GM04504 (cell line): ENCODE data around the gene ANKMY1.

Experiments
- DNase-seq: peaks from one replicate; pipeline ENCODE4 v3.0.0-alpha.2; 2012; ENCODE audit warnings: low read depth

Gene ANKMY1

DNA sequence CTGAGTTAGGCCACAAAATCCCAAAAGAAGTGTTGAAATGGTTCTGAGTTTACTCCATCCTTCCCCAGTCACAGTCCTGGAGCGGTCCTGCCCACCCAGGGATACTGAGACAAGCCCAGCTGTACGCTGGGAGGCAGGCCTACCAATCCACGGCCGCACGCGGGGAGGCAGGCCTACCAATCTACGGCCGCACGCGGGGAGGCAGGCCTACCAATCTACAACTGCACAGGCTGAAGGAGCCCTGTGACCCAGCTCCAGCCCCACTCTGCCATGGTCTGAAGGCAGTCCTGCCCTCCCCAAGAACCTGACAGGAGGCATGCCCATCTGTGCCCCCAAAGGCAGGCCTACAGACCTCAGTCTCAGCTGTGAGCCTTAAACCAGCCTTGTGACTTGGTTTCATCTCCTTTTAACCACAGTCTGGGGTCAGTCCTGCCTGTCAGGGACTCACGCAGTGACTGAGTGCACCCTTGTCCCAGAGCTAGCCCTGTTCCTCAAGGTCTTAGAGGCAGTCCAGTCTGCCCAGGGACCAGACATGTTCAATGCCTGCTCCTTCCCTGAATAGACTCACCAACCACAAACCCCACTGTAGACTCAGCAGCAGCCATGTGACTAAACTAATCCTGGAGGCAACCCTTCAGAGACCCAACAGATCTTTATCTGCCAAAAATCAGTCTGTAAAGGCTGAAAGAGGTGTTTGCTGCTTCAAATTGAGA, 85.6 kb downstream of the ANKMY1 start:
- DNase-seq = no peak

DNA sequence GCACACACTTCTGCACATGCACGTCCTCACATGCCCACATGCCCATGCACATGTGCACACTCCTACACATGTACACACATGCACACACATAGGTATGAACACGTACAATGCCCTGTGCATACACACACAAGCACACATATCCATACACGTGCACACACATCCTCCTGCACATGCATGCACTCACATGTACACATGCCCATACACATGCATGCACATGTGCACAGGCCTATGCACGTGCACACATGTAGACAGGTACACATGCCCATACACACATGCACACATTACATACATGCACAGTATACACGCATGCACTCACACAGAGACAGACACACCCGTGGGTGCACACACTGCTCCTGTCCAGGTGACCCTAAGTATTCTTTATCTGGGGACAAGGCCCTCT, 88.0 kb downstream of the ANKMY1 start:
- DNase-seq = no peak

DNA sequence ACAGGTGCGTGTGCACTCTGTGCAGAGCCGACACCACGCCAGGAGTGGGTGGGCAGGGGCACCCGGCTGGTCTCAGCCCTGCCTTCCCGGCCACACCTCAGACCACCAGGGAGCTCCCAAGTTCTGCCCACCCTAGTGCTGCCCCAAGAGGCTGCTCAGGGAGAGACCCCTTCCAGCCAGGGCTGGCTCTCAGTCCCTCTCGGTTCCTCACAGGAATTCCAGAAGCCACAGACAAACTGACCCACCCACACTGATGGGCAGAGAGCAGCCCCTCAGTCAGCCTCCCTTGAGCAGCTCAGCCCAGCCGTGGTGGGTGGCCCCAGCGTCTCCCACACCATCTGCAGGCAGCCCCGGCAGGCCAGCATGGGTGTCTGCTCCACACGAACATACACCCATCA, 88.5 kb downstream of the ANKMY1 start:
- no peak for DNase-seq

DNA sequence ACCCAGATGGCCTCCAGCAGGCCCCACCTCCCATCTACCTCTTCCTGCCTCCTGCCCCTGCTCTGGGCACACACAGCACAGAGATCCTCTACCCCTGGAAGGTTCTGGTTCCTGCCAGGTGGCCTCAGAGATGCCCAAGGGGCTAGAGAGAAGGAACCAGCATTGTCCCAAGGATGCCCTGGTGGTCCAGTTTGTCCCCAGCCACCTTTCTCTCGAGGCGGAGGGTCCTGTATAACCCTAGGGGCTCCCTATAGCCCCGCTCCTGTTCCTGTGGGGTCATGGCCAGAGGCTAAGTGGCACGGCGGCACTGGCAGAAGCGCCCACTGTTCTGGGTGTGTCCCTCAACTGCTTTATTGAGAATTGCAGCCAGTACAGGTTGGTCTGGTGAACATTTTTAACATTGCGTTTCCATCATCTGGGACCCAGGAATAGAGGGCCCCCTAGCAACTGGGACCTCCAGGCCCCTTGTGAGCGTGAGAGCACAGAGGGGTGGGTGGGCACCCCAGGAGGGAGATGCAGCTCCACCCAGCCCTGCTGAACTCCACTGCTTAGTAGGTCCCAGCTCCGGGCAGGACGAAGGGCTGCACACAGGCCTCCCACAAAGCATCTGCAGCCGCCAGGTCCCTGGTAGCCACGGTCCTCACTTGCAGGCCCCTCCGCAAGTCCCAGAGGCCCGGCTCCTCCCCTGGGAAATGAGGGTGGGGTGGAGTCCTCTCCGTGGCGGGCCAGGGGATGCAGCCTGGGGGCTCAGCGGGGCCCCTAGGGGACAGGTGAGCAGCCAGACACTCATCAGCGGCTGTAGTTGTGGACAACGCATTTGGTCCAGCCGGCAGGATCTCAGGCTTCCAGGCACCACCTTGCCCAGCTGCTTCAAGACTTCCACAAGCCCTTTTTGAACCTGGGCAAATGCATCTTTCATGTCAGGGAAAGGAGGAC, 89.2 kb downstream of the ANKMY1 start:
- no peak for DNase-seq

DNA sequence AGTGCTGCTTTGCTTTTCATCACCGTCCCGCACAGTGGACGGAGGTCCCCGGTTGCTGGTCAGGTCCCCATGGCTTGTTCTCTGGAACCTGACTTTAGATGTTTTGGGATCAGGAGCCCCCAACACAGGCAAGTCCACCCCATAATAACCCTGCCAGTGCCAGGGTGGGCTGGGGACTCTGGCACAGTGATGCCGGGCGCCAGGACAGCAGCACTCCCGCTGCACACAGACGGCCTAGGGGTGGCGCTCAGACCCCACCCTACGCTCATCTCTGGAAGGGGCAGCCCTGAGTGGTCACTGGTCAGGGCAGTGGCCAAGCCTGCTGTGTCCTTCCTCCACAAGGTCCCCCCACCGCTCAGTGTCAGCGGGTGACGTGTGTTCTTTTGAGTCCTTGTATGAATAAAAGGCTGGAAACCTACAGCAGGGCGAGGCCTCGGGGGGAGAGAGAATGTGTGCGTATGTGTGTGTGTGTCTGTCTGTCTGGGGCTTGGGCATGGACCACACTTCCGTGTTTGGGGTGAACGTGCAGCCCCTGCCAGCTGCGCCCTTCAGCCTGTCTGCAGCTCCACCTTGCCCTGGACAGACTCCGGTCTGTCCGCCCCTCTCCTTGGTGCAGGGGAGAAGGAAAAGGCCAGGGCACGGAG, 90.0 kb downstream of the ANKMY1 start:
- DNase-seq = no peak

DNA sequence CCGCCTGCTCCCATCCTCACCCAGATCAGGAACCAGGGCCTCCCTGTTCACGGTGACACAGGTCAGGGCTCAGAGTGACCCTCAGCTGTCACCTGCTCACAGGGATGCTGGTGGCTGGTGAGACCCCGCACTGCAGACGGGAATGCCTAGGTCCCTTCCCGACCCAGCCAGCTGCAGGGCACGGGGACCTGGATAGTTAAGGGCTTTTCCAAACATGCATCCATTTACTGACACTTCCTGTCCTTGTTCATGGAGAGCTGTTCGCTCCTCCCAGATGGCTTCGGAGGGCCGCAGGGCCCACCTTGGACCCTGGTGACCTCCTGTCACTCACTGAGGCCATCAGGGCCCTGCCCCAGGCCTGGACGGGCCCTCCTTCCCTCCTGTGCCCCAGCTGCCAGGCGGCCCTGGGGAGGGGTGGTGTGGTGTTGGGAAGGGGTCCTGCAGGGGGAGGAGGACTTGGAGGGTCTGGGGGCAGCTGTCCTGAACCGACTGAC, 90.6 kb downstream of the ANKMY1 start:
- DNase-seq = no peak

DNA sequence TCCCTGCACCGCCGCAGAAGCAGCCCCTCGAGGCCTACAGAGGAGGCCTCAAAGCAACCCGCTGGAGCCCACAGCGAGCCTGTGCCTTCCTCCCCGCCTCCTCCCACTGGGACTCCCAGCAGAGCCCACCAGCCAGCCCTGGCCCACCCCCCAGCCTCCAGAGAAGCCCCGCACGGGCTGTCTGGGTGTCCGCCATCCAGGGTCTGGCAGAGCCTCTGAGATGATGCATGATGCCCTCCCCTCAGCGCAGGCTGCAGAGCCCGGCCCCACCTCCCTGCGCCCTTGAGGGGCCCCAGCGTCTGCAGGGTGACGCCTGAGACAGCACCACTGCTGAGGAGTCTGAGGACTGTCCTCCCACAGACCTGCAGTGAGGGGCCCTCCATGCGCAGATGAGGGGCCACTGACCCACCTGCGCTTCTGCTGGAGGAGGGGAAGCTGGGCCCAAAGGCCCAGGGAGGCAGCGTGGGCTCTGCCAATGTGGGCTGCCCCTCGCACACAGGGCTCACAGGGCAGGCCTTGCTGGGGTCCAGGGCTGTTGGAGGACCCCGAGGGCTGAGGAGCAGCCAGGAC, 91.1 kb downstream of the ANKMY1 start:
- no peak for DNase-seq

DNA sequence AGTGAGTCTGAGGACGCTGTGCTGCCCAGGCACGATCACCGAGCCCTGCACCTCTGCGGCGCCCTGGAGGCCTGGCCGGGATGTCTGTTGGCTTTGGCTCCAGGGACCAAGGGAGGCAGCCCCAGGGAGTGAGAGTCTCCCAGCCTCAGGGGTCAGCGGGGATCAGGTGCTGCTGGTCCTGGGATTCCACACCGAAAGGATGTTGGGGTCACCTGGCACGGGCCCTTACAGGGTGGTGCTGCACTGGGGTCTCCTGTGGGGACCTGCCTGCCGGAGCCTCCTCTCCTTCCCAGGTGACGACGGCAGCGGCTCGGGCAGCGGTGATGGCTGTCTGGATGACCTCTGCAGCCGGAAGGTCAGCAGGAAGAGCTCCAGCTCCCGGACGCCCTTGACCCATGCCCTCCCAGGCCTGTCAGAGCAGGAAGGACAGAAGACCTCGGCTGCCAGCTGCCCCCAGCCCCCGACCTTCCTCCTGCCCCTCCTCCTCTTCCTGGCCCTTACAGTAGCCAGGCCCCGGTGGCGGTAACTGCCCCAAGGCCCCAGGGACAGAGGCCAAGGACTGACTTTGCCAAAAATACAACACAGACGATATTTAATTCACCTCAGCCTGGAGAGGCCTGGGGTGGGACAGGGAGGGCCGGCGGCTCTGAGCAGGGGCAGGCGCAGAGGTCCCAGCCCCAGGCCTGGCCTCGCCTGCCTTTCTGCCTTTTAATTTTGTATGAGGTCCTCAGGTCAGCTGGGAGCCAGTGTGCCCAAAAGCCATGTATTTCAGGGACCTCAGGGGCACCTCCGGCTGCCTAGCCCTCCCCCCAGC, 91.8 kb downstream of the ANKMY1 start:
- DNase-seq = no peak

DNA sequence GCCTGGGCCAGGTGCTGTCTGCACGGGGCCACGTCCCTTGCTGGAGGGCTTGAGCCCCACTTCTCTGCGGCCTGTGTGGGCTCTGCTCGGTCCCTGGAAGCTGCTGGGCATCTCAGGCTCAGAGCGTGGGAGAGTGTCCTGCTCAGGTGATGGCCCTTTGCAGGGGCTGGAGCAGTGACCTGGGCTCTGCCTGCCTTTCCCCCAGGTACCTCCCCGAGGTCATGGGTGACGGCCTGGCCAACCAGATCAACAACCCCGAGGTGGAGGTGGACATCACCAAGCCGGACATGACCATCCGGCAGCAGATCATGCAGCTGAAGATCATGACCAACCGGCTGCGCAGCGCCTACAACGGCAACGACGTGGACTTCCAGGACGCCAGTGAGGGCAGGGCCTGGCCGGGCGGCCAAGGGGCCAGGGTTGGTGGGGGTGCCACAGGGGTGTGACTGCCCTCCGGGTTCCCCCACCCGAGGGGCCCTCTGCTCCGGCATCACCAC, 92.5 kb downstream of the ANKMY1 start:
- DNase-seq = no peak

DNA sequence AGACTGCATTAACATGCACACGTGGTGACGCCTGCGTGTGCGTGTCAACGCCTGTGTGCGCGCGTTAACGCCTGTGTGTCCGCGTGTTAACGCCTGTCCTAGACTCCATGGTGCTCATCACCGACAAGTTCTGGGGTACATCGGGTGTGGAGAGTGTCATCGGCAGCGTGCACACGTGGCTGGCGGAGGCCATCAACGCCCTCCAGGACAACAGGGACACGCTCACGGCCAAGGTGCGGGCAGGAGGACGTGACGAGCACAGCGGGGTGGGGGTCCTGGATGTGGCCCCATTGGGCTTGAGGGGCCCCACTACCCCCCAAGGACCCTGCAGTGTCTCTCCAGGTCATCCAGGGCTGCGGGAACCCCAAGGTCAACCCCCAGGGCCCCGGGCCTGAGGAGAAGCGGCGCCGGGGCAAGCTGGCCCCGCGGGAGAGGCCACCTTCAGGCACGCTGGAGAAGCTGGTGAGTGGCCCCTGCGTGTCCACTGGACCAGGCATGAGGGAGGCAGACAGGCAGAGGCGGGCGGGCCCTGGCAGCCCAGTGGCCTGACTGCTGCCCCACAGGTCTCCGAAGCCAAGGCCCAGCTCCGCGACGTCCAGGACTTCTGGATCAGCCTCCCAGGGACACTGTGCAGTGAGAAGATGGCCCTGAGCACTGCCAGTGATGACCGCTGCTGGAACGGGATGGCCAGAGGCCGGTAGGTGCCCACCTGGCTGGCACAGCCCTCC, 93.1 kb downstream of the ANKMY1 start:
- no peak for DNase-seq

DNA sequence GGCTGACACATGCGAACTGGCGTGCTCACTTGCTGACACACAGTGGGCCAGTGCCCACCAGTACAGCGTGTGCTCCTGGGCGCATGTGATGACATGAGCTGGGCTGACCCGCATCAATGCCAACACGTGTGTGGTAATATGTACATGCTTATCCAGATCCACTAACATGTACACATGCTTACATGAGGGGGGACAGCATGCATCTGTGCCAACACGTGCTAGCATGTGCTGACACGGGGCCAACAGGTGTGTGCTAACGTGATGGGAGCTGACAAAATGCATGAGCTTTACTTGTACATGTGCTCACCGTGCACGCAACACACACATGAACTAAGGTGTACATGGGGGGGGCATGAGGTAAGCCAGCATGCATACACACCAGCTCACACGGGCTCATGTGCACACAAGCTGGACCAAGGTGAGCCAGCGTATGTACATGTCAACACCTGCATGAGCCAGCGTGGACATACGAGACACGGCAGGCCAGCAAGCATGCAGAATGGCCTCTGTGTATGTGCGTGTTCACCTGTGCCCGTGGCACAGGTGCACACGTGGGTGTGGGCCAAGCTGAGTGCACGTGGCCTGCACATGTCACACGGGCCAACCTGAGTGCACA, 93.8 kb downstream of the ANKMY1 start:
- DNase-seq = no peak

DNA sequence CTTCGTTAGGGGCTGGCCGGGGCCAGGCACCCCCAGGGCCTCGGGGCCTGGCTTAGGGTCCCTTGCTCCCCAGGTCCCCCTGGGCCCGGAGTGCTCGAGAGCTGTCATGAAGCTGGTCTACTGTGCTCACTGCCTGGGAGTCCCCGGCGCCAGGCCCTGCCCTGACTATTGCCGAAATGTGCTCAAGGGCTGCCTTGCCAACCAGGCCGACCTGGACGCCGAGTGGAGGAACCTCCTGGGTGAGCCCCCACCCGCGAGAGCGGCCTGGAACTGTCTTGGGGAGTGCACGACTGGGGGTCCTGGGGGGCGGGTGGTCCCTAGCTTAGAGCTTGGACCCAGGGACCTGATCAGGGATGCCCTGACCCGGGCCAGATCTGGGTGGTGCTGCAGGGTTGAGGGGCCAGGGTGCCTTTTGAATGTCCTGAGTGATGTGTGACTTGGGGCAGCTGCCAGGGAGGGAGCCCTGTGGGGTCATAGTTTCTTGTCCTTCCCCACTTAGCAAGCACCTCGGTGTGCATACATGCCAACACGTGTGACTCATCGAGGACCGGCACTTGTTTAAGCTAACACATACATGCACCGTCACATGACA, 94.4 kb downstream of the ANKMY1 start:
- no peak for DNase-seq

DNA sequence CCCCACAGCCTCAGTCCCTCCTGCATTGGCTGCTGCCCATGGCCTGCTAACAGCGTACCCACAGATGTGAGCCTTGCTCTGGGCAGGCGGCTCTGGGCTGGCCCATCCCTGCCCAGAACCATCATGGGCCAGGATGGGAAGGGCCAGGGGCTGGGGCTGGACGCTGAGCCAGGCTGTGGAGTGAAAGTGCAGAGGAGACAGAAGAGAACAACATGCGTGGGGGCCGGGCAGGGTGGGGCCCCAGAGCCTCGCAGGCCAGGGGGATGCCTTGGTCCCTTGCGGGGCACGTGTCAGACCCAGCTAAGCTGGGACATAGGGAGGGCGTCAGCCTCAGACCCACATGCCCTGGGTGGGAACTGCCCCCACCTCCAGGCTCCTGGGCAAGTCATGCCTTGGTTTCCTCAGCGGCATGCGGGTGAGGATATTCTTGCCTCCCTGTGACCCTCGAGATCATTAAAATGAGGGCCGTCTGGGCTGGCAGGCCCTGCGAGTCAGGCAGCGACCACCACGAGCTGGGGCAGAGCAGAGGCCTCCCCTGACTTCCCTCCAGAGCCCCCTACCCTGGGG, 95.0 kb downstream of the ANKMY1 start:
- DNase-seq = no peak

DNA sequence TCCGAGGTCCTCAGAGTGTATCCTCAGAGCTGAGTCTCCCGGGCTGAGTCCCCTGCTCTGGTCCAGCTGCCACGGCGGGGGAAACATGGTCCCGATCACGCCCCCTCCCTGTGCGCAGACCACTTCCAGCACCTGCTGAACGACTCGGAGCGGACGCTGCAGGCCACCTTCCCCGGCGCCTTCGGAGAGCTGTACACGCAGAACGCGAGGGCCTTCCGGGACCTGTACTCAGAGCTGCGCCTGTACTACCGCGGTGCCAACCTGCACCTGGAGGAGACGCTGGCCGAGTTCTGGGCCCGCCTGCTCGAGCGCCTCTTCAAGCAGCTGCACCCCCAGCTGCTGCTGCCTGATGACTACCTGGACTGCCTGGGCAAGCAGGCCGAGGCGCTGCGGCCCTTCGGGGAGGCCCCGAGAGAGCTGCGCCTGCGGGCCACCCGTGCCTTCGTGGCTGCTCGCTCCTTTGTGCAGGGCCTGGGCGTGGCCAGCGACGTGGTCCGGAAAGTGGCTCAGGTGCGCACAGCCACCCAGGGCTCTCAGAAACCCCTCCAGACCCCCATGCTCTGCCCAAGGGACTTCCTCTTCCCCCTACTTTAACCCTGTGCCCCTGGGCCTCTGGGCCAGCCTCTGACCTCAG, 95.6 kb downstream of the ANKMY1 start:
- DNase-seq = no peak

DNA sequence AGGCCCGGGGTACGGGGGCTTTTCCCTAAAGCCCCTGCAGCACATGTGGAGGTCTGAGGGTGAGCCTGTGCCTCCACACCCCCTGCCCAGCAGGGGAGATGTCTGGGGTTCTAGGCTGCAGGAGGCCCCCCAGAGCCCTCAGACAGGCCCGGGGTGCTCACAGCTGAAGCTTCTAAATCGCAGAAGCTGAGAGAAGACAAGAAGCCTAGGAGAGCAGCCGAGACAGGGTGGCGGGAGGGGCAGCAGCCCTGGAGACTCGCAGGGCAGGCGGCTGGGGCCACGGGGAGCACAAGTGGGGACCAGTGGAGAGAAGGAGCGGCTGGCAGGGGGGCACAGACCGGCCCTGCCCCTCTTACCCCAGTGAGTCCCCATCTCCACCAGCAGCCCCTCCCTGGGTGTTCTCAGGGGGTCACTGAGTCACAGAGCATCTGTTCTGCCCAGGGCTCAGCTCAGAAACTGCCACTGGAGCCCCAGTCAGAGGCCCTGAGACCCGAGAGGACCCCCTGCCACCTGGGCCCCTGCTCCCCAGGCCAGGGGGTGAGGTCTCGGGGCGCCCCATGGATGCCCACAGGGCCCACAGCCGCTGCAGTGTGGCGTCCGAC, 96.2 kb downstream of the ANKMY1 start:
- no peak for DNase-seq

DNA sequence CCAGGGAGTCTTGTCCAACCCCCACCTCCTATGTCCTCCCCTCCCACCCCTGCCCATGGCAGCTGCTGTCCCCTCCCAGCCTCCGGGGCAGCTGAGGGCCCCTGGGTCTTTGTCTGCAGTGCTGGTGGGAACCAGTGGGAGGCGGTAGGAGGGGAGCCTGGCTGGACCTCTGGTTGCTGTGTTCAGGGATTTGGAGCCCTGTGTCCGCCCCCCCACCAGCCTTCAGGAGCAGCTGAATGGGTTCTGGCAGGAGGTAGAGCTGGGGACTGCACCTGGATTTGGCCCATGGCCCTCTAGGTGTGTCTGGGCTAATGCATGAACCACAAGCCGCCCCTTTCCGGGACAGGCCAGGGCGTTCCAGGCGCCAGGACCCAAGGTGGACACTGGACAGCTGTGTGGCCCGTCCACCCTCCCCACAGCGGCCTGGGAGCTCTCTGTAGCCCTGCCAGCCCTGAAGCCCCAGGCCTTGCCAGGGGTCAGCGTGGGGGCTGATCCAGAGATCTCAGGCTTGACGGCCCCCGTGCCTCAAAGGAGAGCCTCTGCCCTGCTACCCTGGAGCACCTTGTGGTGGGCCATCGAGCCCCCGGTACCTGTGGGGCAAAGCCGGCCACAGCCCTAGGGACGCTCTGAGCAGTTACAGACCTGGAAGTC, 96.9 kb downstream of the ANKMY1 start:
- DNase-seq = no peak

DNA sequence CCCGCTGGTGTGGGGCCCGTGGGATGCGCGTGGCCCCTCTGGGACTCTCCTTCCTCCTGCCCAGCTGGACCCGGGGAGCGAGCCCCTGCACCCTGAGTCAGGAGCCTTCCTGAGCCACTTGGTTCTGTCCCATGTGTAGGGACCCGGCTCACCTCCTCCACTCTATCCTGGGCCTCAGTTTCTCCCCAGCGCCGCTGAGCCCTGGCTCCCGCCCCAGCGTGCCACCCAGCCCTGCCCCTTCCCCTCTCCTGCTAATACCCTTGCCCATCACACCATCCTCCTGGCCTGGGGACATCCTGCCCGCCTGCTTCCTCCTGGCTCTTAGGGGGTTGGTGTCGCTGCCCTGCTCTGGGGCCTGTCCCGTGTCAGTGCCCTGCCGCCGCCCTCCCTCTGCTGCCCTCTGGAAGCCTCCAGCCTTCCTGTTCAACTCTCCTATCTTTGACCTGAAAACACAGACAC, 97.5 kb downstream of the ANKMY1 start:
- DNase-seq = no peak
